Mesothelial cell of epicardium (in vitro differentiated cells): Measurements from ENCODE around the gene CFAP206. TPM values are rescaled to one million over a fixed set of nuclear protein-coding genes. Genes with fewer than 3 reads are reported as not detected.
A peak's percentile ranks its signal among the peaks of the same experiment; 100 is the strongest.

Source experiments
- DNase-seq, 2 experiments: peaks; one replicate each; pipeline ENCODE4 v3.0.0; 2021; ENCODE audit warnings: low spot score in 2 of 2; ENCODE audit not compliant: unreplicated experiment in 2 of 2
- H3K27ac Mint-ChIP-seq: 2 replicates; pipeline ENCODE4 v1.8.0; 2021; ENCODE audit warnings: mixed read lengths
- H3K27me3 Mint-ChIP-seq: 2 replicates; pipeline ENCODE4 v1.8.0; 2021; ENCODE audit warnings: low read depth, mixed read lengths
- H3K36me3 Mint-ChIP-seq: 2 replicates; pipeline ENCODE4 v1.8.0; 2021; ENCODE audit warnings: mixed read lengths
- H3K4me1 Mint-ChIP-seq: 2 replicates; pipeline ENCODE4 v1.8.0; 2021; ENCODE audit warnings: mixed read lengths
- H3K4me3 Mint-ChIP-seq: 2 replicates; pipeline ENCODE4 v1.8.0; 2021; ENCODE audit warnings: mild to moderate bottlenecking, moderate library complexity, mixed read lengths
- H3K9me3 Mint-ChIP-seq: 2 replicates; pipeline ENCODE4 v1.8.0; 2021; ENCODE audit warnings: mixed read lengths
- total RNA-seq: library from RNA; stranded (reverse); gene quantifications from 3 replicates; pipeline ENCODE4 v1.2.1, GENCODE V29; 2021
- TF ChIP-seq, protein P1 (sequence below): fragments of 200-600 bp; sonication (generic); IDR thresholded peaks from one replicate; pipeline ENCODE4 v1.5.0; 2021; ENCODE audit warnings: antibody characterized with exemption; ENCODE audit not compliant: unreplicated experiment

CFAP206 gene
- total RNA-seq, 1 donor from 2014 or later: 1.5 TPM

DNA sequence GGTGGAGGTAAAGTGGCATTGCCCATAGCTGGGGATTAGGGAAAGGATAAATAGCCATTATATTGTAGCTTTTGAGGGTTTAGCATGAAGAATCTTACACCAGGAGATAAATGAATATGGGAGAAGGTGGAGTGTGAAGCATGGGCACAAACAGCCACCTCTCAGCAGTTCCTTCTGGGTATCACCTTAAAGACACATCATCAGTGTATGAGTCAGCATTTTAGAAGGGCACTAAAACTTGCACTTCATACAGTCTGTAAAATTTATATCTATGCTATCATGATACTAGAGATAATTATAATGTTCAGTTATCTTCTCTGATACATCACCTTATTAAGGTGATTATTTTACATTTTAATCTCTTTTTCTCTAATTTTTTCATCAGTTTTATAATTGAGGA is 90.3 kb downstream of the CFAP206 start:
- Mint-ChIP-seq H3K9me3 (no peaks in the 10 kb centered on the region), H3K4me3 (no peak overlapping the region), H3K27ac (no peak overlapping the region), H3K27me3 (no peaks in the 10 kb centered on the region), H3K36me3 (peaks cover 32% of the 10 kb centered on the region), H3K4me1 (no peaks in the 10 kb centered on the region)
- TF ChIP-seq, protein P1, sequence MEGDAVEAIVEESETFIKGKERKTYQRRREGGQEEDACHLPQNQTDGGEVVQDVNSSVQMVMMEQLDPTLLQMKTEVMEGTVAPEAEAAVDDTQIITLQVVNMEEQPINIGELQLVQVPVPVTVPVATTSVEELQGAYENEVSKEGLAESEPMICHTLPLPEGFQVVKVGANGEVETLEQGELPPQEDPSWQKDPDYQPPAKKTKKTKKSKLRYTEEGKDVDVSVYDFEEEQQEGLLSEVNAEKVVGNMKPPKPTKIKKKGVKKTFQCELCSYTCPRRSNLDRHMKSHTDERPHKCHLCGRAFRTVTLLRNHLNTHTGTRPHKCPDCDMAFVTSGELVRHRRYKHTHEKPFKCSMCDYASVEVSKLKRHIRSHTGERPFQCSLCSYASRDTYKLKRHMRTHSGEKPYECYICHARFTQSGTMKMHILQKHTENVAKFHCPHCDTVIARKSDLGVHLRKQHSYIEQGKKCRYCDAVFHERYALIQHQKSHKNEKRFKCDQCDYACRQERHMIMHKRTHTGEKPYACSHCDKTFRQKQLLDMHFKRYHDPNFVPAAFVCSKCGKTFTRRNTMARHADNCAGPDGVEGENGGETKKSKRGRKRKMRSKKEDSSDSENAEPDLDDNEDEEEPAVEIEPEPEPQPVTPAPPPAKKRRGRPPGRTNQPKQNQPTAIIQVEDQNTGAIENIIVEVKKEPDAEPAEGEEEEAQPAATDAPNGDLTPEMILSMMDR: no peak
- no peak for DNase-seq

DNA sequence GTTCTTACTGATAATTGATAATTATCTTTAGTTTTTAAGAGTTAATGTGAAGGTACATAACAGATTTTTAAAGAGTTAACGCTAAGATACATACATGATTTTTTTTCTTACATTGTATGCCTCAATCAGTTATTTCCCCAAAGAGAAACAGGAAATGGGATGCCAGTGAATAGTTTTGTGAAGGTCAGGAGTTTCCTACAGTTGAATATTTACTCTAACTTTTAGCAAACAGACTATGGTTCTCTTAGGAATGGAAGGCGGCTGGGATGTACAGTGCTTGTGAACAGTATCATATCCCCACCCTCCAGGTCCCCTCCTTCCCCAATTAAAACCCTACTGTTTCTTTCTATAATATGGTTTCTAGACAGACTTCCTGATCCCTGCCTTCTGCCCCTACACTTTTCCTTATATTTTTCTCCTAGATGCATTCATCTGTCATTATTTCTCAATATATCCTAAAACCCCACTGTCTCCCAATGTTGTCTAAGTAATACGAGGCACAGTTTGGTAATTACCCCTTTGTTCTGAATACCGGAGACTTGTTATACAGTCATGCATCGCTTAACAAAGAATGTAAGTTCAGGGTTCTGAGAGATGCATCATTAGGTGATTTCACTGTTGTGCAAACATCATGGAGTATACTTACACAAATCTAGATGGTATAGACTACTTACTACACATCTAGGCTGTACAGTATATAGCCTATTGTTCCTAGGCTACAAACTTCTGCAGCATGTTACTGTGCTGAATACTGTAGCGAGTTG is 94.2 kb downstream of the CFAP206 start:
- TF ChIP-seq, protein P1: no peak
- no peak for DNase-seq
- H3K36me3 Mint-ChIP-seq: peaks cover 35% of the 10 kb centered on the region
- no peaks in the 10 kb centered on the region for H3K9me3 Mint-ChIP-seq
- H3K4me1 Mint-ChIP-seq: peaks cover 5% of the 10 kb centered on the region
- H3K4me3 Mint-ChIP-seq: no peak overlapping the region
- no peak overlapping the region for H3K27ac Mint-ChIP-seq
- no peaks in the 10 kb centered on the region for H3K27me3 Mint-ChIP-seq

DNA sequence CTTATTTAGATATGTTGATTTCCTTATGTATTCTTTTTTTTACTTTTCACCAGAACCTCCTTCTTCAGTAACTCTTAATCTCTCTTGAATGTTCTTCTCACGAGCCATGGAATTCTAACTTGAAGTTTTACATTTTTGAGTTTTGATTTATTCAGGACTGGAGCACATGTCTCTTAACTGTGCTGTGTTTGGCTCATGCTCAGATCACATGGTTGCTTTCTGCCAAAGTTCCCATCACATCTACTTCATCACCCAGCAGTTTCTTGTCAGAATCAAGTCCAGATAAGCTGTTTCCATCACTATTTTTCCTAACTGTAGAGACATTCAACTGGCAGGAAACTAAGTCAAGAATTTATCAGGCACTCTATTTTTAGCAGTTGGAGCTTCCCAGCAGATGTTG is 96.7 kb downstream of the CFAP206 start:
- Mint-ChIP-seq H3K27ac (peak overlapping the region; percentile 23), H3K4me3 (no peak overlapping the region), H3K27me3 (no peaks in the 10 kb centered on the region), H3K9me3 (no peaks in the 10 kb centered on the region), H3K4me1 (peaks cover 5% of the 10 kb centered on the region), H3K36me3 (peaks cover 37% of the 10 kb centered on the region)
- DNase-seq: no peak
- TF ChIP-seq, protein P1: no peak

Other genes with a start within 250 kb of the CFAP206 start
- 23.7 to 26.7 TPM (median 24.4 TPM) in 3 replicates for gene SMIM8, start 85.4 kb upstream of the CFAP206 start, total RNA-seq
- gene GJB7, start 78.7 kb upstream of the CFAP206 start, total RNA-seq: 0.55 to 1.0 TPM (median 0.67 TPM) in 3 replicates
- gene C6orf163, start 63.2 kb upstream of the CFAP206 start, total RNA-seq: 9.0 to 11.5 TPM (median 10.0 TPM) in 3 replicates
- gene SLC35A1, start 65.0 kb downstream of the CFAP206 start, total RNA-seq: 24.0 to 26.6 TPM (median 26.4 TPM) in 3 replicates
- gene RARS2, start 182.0 kb downstream of the CFAP206 start, total RNA-seq: 51.9 to 53.3 TPM (median 52.6 TPM) in 3 replicates
- 28.0 to 29.5 TPM (median 28.8 TPM) in 3 replicates for gene ORC3, start 182.2 kb downstream of the CFAP206 start, total RNA-seq